GM12801 (cell line): Measurements from ENCODE around the gene IGSF6.

ENCODE experiments used
- TF ChIP-seq, protein P1 (sequence below): IDR thresholded peaks from one replicate; pipeline ENCODE4 v1.5.1; 2011; ENCODE audit warnings: control low read depth; ENCODE audit not compliant: insufficient read length; ENCODE audit errors: extremely low read depth

The IGSF6 gene

DNA sequence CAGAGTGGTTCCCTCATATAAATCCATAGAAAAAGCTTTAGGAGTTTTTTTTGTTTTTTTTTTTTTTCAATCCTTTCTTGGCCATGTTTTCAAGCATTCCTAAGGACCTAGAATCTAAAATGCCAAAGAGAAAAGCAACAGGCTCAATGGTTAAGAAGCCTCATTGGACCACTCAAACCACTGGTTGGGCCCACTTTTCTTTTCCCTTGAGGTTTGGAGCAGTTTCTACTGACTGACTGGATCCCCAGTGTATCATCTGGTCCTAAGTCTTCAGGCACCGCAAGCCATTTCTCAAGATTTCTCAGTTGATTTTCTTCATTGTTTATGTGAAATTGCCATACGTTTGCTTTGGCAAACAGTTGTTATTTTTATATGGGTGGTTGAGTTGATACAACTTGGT lies 38.6 kb downstream of the IGSF6 start:
- TF ChIP-seq, protein P1, sequence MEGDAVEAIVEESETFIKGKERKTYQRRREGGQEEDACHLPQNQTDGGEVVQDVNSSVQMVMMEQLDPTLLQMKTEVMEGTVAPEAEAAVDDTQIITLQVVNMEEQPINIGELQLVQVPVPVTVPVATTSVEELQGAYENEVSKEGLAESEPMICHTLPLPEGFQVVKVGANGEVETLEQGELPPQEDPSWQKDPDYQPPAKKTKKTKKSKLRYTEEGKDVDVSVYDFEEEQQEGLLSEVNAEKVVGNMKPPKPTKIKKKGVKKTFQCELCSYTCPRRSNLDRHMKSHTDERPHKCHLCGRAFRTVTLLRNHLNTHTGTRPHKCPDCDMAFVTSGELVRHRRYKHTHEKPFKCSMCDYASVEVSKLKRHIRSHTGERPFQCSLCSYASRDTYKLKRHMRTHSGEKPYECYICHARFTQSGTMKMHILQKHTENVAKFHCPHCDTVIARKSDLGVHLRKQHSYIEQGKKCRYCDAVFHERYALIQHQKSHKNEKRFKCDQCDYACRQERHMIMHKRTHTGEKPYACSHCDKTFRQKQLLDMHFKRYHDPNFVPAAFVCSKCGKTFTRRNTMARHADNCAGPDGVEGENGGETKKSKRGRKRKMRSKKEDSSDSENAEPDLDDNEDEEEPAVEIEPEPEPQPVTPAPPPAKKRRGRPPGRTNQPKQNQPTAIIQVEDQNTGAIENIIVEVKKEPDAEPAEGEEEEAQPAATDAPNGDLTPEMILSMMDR, result no peak

DNA sequence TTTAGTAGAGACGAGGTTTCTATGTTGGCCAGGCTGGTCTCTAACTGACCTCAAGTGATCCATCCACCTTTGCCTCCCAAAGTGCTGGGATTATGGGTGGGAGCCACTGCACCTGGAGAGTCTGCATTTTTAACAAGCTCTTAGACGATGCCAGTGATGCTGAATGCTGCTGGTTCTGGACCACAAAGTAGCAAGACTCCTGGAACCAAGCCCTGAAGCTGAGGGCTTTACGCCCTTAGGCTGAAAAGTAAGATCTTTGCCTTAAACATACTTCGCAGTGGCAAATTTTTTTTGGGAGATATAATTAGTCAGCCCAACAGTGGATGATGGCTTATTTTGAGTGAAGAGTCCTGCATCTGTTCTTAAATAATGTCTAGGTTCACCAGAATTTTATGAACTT lies 39.0 kb downstream of the IGSF6 start:
- TF ChIP-seq, protein P1, result no peak

DNA sequence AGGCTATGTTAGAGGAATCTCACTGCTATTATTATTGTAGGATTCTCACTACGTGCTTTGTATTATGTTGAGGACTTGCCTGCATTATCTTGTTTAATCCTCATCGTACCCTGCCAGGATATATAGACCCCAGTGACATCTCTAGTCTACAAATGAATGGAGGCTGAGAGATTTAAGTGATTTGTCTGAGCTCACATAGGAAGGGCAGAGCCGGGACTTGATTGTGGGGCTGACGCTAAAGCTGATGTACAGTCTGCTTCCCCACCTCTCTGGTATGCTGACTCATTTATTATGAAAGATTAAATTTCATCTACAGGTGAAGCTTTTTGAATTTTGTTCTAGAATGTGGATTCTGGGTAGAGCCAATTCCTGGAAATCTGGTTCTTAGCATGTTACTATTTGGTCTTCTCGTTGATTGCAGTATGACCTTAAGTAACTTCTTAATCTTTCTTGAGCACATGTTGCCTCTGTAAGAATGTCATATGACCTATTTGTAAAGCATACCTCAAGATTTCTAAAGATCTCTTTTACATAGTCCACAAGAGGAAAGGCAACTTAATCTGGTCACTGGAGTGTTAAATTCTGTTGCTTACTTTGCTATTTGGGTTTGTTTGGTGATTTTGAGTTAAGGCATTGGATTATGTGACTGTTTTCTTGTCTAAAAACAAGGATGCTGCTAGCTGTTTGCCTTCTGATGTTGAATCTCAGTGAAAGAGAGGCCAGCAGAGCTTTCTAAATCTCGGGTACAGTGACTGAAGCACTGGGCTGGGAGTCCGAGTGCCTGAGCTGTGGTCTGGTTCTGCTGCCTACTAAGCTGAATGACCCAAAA lies 40.6 kb downstream of the IGSF6 start:
- TF ChIP-seq, protein P1, result no peak

DNA sequence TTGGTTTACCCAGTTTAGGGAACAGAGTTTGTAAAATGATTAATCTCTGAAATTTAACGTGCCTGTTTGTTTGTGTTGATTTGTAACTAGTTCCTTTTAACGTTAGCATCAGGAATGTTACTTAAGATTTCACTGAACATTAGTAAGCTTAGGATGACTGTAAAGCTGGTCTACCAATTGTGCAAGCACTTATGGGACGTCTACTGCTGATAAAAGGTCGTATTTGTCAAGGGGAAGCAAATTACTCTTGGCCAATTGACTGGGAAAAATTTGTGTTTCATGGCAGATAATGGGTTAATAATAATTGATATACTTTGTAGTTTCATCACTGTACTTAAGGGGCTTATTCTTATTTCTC lies 41.2 kb downstream of the IGSF6 start:
- TF ChIP-seq, protein P1, result no peak

DNA sequence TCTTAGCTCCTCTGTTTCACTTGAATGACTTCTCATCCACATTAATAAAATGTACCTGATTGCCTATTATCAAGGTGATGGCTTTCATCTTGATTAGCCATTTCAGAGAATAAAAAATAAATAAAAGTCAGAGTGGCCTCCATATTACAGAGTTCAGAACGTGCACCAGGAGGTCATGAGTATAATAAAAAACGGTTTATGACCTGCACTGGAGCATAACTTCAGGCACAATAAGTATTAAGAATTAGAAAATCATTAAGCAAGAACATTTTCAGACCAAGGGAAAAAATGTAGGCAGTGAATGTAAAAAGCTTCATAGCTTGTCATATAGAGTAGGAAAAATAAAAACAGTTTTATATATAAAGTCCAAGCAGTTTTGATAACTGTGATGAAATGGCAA lies 41.6 kb downstream of the IGSF6 start:
- TF ChIP-seq, protein P1, result no peak

DNA sequence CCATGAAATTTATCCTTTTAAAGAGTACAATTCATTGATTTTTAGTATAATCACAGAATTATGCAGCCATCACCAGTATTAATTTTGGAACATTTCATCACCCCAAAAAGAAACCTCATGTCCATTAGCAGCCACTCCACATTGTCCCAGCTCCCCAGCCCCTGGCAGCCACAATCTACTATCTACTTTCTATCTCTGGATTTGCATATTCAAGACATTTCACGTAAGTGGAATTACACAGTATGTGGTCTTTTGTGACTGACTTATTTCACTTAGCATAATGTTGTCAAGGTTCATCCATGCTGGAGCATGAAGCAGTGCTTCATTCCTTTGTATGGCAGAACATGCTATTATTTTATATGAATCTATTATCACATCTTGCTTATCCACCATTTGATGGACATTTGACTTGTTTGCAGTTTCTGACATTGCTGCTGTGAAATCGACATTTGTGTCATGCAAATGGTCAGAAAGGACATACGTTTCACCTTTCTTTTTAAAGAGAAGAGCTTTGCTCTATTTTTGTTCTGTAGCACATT lies 42.3 kb downstream of the IGSF6 start:
- TF ChIP-seq, protein P1, result no peak

DNA sequence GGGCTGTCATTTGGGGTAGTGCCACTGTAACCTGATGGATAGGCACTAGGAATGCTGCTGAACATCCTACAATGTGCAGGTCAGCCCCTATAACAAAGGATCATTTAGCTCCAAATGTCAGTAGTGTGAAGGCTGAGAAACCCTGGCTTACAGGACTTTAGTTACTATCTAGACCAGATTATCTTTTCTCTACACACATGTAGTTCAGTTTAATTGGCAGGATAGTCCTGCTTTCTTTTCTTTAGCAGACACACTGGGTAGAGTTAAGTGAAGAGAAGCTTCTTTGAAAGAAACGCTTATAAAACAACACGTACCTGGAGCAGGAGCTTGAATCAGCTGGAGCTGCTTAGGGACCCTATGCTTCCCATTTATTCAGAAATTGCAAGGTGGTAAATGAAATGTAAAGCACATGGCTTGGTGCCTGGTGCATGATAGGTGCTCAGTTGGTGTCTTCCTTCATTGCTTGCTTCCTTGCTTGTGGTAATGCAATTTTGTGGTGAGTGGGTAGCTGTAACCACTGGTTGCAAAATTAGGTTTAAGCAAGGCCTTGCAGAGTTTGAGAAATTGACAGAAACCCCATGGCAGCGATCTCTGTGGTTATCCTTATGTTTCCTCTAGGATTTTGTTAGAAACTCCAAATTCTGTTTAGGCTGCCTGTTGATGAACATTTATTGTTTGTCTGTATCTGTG lies 43.6 kb downstream of the IGSF6 start:
- TF ChIP-seq, protein P1, result no peak
